GM15510 (cell line): Measurements from ENCODE around the gene PROM2.

Experiments used
- POLR2A ChIP-seq: IDR thresholded peaks from 3 replicates; pipeline ENCODE4 v1.6.1; 2011; ENCODE audit warnings: borderline replicate concordance; ENCODE audit not compliant: insufficient read length; ENCODE audit errors: extremely low read depth

PROM2 gene

DNA sequence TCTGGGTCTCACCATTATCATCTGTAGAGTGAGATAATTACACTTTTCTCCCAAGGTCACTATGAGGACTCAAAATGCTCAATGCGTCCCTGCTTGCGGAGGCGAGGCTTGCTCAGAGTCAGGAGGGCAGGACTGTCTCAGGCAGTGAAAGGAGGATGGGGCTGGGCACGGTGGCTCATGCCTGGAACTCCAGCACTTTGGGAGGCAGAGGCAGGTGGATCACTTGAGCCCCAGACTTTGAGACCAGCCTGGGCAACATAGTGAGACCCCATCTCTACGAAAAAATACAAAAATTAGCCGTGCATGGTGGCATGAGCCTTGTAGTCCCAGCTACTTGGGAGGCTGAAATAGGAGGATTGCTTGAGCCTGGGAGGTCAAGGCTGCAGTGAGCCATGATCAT lies 21.1 kb downstream of the PROM2 start:
- TF ChIP-seq POLR2A: no peak

DNA sequence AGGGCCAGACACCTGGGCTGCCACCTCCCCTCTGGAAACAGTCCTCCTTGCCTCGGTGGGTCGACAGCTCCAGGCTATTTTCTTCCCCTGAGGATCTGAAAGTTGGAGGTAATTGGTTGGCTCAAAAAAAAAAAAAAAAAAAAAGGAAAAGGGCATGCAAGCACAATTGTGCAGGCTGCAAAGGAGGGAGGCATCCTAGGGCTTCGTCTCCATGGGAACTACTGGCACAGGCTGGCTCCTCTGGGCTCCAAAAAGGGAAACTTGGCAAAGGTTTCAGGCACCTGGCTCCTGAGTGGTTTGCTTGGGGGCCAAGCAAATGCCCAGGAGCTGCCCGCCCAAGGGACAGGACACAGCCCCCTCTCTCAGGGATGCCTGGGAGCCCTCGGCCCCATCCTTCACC lies 21.8 kb downstream of the PROM2 start:
- no peak for TF ChIP-seq POLR2A

DNA sequence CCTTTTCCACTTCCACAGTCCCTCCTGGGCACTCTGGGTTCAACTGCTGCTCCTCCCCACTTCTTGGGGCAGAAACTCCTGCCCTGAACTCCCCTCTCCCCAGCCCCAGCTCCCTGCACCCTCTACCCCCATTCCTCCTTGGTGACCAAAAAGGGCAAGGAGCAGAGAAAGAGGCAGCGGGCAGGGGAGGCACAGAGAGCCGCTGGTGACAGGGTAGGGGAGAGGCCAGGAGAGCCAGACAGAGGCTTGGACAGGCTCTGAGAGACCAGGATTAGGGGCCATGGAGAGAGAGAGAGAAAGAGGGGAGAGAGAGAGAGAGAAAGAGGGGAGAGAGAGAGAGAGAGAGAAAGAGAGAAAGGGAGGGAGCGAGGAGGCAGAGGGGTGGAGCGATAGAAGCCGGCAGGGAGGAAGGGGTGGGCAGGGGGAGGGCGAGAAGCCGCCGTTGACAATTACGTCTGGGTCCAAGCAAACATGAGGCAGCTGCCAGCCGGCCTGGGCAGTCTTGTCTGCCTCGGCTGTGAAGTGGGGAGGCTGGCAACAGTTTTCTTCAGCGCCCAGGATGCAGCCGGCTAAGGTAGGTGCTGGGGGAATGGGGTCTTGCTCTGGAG lies 22.7 kb downstream of the PROM2 start, which contains the start of gene KCNIP3:
KCNIP3 (plus strand) TSS at position 468 of the 608 bp plus-strand sequence; CDS start at position 560, 92 bp downstream.
- TF ChIP-seq POLR2A: no peak

DNA sequence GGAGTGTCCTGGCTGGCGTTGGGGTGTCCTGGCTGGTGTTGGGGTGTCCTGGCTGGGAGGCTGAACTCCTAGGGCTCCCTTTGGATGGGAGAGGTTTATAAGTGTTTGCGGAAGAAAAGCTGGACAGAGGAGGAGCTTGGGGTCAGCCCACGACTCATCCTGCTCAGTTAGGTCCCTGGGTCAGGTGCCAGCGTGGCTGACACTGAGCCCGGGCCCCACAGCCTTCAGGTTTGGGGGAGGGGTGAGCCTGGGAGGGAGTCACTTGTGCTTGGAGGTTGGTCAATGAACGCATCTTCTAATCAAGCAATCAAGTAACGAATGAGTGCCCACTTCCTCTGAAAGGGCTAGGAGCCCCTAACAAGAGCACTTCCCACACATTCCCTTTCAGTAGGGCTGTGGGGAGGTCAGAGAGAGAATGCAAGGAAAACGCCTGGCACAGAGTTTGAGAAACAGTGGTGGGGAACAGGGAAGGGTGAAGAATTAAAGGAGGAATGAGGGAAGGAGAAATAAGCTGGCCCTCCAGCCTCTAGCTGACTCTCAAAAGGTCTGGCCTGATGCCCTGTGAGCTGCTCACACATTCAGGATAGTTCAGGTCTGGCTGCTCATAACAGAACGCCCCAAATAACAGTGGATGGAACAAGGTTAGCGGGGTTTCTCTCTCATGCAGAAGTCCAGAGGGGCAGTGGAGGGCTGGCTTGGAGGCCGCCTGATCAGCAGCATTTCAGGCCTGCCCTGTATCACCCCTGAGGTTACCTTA lies 23.6 kb downstream of the PROM2 start:
- no peak for TF ChIP-seq POLR2A

DNA sequence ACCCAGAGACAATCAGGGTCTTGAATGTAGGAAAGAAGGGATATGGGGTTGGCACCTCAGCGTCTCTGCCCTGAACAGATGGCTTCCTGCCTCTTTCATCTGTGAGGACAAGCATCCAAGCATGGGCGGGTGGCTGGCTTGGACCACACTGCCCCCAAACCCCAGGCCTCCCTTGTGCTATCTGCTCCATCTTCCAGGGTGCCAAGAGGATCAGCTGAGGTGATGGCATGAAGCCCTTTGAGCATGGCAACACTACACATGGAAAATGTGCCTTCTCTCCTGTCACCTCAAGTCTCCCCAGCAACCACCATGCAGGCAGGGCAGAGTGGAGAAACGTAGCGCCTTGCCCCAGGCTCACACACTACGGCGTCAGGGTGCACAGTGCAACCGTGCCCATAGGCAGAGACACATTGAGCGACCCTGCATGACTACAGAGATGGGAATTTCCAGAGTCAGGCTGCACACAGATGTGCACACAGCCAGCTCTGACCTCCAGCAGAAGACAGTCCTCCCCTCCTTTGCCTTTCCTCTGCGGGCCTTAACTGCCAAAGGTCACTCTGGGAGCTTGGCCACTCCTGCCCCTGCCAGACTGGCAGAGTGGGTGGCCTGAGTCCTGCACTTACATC lies 24.4 kb downstream of the PROM2 start:
- no peak for TF ChIP-seq POLR2A

DNA sequence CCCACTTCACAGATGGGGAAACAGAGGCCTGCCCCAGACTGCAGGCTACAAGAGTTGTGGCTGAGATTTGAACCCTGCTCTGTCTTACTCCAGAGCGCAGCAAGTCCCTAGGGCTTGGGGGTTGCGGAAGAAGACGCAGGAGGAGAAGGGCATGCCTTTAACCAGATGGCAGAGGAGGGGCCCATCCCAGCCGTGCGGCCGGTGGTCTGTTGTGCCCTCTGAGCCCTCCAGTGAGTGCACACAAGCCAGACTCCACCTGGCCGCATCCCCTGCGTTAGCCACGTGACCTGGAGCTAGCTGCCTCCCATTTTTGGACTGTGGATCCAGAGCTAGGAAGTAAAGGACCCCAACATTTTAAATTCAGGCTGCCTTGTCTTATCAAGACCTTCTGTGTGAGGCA lies 25.7 kb downstream of the PROM2 start:
- no peak for TF ChIP-seq POLR2A

DNA sequence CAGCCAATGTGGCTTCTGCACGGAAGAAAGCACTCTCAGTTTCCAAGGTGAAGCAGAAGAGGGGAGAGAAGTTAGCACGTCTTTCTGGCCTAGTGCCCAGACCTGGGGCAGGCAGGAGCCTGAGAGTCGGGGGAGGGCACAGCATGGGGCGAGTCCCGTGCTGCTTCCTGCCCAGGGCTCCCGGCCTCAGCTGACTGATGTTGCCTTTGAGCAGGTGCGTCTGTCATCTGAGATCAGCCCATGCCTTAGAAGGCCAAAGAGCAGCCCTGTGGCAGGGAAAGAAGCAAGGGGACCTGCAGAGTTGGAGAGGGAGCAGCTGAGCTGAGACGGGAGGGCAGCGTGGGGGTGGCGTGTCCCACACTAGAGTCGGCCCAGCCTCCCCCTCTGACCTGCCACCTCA lies 26.2 kb downstream of the PROM2 start:
- TF ChIP-seq POLR2A: no peak

DNA sequence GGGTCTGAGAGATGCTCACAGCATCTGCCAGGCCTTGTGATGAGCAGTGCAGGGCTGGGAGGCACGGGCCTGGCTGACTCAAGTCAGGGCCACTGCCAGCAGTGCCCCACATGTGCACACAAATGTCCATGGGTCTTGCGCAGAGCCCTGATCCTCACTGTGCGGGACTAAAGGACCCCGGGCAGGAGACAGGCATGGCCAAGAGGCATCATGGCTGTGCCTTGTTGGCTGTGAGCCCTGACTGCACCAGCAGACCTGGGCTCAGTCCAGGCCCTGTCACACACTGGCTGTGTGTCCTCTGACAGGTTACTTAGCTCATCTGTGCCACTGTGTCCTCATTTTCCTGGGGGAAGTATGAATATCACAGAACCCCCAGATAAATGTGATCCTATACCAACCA lies 26.9 kb downstream of the PROM2 start:
- TF ChIP-seq POLR2A: no peak

DNA sequence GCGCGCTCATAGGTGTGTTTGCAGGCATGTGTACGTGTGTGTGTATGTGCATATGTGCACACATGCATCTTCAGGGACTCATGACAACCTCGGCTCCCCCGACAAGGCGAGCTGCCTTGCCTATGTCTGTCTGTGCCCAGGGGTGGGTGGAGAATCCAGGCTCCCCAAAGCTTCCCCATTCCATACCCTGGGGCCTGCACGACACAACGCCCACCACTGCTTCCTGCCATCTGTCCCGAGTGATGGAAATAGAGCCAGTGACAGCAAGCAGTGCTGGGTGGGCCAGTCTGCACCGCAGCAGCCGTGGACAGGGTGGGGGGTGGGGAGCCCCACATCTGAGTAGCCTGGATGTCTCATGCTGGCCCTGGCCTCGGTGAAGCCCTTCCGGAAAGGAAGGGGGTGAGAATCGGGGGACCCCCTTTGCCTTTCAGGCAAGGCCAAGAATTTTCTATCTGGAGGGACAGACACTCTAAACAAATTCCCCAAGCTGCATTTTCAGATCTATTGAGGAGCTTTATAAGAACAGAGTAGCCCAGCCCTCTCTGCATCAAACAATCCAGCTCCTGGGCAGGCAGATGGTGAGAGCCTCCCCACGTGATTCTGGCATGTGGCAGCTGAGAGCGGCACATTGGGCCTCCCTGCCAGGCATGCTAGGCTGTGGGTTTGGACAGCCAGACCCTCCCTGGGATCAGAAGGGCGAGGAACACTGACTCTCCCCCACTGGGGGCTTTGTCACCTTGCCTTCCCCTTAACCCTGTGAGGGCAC lies 27.8 kb downstream of the PROM2 start:
- no peak for TF ChIP-seq POLR2A

DNA sequence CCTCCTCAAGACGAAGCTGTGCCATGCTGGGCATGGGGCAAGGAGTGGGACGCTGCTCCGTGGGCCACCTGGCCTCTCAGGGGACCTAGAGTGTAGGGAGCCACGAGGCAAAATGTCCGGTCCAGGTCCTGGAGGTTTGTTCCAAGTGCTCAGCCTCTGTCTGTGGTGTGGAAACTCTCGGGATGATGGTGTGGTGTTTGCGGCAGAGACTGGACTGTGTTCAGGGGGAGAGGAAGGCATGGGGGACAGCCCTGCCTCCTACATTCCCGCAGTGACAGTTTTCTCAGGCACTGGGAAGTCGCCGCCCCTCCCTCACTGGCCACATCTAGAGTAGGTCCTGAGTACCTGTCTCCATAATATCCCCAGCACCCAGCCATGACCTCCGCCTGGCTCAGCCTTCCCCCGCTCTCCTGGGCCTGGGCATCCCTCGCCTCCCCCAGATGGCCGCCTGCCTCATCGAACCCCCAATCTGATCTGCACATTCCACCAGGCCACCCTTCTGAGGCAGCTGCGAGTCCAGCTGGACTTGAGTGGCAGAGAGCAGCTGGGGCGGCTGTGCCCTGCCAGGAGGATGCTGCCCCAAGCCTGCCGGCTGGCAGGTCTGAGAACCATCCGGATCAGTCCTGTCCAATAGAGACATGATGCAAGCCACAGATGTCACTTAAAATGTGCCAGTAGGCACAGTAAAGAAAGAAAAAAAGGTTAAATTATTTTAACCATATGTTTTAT lies 29.1 kb downstream of the PROM2 start:
- no peak for TF ChIP-seq POLR2A

DNA sequence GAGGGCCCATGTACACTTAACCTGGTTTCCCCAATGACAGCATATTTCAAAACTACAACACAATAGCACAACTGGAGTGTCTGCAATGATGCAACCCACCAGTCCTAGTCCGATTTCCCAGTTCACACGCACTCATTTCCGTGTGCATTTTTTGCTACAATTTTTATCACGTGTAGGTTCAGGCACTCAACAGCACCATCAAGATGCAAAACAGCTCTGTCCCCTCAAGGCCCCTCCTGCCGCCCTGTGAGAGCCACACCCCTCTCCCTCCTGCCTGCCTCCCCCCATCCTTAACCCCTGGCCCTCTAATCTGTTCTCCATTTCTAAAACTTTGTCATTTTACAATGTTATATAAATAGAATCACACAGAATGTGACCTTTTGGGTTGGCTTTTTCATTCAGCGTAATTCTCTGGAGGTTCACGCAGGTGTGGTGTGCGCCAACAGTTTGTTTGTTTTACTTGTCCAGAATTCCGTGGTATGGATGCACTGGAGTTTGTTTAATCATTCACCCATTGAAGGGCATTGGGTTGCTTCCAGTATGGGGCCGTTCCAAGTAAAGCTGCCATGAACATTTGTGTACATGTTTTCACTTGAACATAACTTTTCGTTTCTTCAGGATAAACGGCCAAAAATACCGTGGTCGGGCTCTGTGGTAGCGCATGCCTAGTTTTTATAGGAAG lies 31.3 kb downstream of the PROM2 start:
- no peak for TF ChIP-seq POLR2A

DNA sequence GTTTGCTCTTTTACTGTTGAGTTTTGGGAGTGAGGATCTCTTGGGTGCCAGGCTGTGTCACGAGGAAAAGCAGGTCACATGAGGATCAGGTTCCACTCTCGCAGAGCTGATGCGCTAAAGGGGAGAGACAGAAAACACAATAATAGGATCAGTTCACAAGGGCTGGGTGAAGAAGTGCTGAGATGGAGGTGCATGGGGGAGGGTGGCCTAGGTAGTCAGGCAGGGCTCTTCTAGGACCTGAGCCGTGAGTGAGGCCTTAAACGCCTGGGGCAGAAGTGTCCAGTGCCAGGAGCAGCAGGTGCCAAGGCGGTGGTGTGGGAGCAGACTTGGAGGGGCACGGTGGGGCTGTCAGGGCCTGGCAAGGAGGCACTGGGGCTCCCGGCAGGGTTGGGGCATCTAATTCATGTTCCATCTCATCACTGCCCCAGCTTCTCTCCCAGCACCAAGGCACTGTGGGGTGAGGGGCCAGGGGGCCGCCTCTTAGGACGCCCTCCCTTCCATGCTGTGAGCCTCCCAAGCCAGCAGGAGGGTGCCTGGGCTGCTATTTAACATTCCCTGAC lies 32.2 kb downstream of the PROM2 start:
- no peak for TF ChIP-seq POLR2A

DNA sequence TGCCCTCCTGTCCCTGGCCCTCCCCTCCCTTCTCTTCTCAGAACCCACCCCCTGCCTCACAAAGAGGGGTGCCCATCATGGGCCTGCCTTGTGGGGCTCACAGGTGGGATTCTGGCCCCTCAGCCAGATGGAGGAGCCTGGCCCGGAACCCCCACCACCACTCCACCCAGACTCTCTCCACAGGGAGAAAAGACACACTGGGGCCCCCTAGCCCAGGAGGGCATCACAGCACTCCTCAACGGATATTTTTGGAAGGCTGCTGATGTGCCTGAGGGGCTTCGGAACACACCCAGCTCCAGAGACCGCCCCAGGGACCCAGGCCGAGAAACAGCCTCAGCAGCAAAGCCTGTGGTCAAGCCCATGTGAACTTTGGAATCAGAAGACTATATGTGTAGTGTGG lies 32.8 kb downstream of the PROM2 start:
- TF ChIP-seq POLR2A: no peak

DNA sequence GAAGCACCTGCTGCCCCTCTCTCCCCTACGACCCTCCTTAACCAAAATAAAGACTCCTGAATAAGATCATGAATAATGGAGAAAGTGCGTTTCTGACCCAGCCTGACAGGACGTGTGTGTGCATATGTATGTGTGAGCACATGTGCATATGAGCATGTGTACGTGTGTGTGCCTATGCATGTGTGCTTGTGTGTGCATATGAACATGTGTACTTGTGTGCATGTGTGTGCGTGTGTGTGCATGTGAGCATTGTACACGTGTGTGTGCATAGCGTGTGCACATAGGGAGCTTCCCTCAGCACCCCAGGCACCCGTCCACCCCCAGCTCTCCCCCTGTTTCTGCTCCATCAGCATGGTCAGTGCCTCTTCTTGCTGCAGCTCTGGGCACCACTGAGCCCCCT lies 33.6 kb downstream of the PROM2 start:
- no peak for TF ChIP-seq POLR2A
